MM.1S (cell line): ENCODE measurements around the gene SIL1.
A peak's percentile ranks its signal among the peaks of the same experiment; 100 is the strongest.

Experiments
- DNase-seq: peaks from one replicate; pipeline ENCODE4 v3.0.0-alpha.2; 2015
- H2AFZ ChIP-seq: fragments of 300-600 bp; sonication (generic); 2 replicates; pipeline ENCODE4 v1.6.0; 2016; ENCODE audit warnings: antibody characterized with exemption, low read length
- H3F3A ChIP-seq: fragments of 300-600 bp; sonication (generic); 2 replicates; pipeline ENCODE4 v1.6.1; 2016; ENCODE audit warnings: mild to moderate bottlenecking, antibody characterized with exemption, low read length, moderate library complexity, mixed read lengths; ENCODE audit not compliant: insufficient read depth
- H3K27ac ChIP-seq: fragments of 300-600 bp; sonication (generic); 2 replicates; pipeline ENCODE4 v1.5.1; 2016; ENCODE audit warnings: mild to moderate bottlenecking, low read length
- H3K27me3 ChIP-seq: fragments of 300-600 bp; sonication (generic); replicated peaks from 2 replicates; pipeline ENCODE4 v1.6.0; 2016; ENCODE audit warnings: low read length; ENCODE audit not compliant: insufficient read depth
- H3K36me3 ChIP-seq: fragments of 300-600 bp; sonication (generic); replicated peaks from 2 replicates; pipeline ENCODE4 v1.6.1; 2016; ENCODE audit warnings: mild to moderate bottlenecking, low read length, mixed read lengths; ENCODE audit not compliant: insufficient read depth
- H3K4me1 ChIP-seq: fragments of 300-600 bp; sonication (generic); 2 replicates; pipeline ENCODE4 v1.6.1; 2016; ENCODE audit warnings: low read length, mixed read lengths
- H3K4me2 ChIP-seq: fragments of 300-600 bp; sonication (generic); 2 replicates; pipeline ENCODE4 v1.6.0; 2016; ENCODE audit warnings: low read depth, low read length
- H3K4me3 ChIP-seq: fragments of 300-600 bp; sonication (generic); 2 replicates; pipeline ENCODE4 v1.5.1; 2016; ENCODE audit warnings: low read length, mixed read lengths
- H3K79me2 ChIP-seq: fragments of 300-600 bp; sonication (generic); 2 replicates; pipeline ENCODE4 v1.6.1; 2016; ENCODE audit warnings: mixed run types, low read length, mixed read lengths
- H3K9ac ChIP-seq: fragments of 300-600 bp; sonication (generic); 2 replicates; pipeline ENCODE4 v1.6.1; 2016; ENCODE audit warnings: low read length, mixed read lengths
- H3K9me2 ChIP-seq: fragments of 300-600 bp; sonication (generic); replicated peaks from 2 replicates; pipeline ENCODE4 v1.6.1; 2016; ENCODE audit warnings: mild to moderate bottlenecking, low read length, mixed read lengths; ENCODE audit not compliant: insufficient read depth
- H3K9me3 ChIP-seq: fragments of 300-600 bp; sonication (generic); replicated peaks from 2 replicates; pipeline ENCODE4 v1.6.1; 2016; ENCODE audit warnings: mild to moderate bottlenecking, low read length, mixed read lengths; ENCODE audit not compliant: insufficient read depth
- H4K20me1 ChIP-seq: fragments of 300-600 bp; sonication (generic); 2 replicates; pipeline ENCODE4 v1.6.1; 2016; ENCODE audit warnings: mild to moderate bottlenecking, low read length, moderate library complexity, mixed read lengths; ENCODE audit not compliant: insufficient read depth
- EZH2 ChIP-seq: fragments of 300-600 bp; sonication (generic); optimal IDR thresholded peaks from 2 replicates; pipeline ENCODE3; 2017; ENCODE audit warnings: low read depth, mild to moderate bottlenecking, antibody characterized with exemption, low read length, mixed read lengths
- EZH2phosphoT487 ChIP-seq: fragments of 300-600 bp; sonication (generic); IDR thresholded peaks from 2 replicates; pipeline ENCODE4 v1.6.1; 2018; ENCODE audit warnings: antibody characterized with exemption, low read length
- TF ChIP-seq, protein P1 (sequence below): fragments of 300-600 bp; sonication (generic); IDR thresholded peaks from 2 replicates; pipeline ENCODE4 v1.5.1; 2016; ENCODE audit warnings: antibody characterized with exemption, low read length, mixed read lengths

Gene SIL1

GRCh38 chr5:139232147-139232724 is 34.1 kb upstream of the SIL1 start:
- DNase-seq: peak; percentile 8
- no peaks in the 10 kb centered on the region for H3K9me2 ChIP-seq
- no peaks in the 10 kb centered on the region for H3K4me1 ChIP-seq
- H3F3A ChIP-seq: no peaks in the 10 kb centered on the region
- no peak overlapping the region for H3K4me2 ChIP-seq
- no peaks in the 10 kb centered on the region for H3K9me3 ChIP-seq
- no peaks in the 10 kb centered on the region for H3K27me3 ChIP-seq
- H3K36me3 ChIP-seq: no peaks in the 10 kb centered on the region
- H2AFZ ChIP-seq: no peak overlapping the region
- H3K79me2 ChIP-seq: no peaks in the 10 kb centered on the region
- no peak overlapping the region for H3K4me3 ChIP-seq
- no peaks in the 10 kb centered on the region for H4K20me1 ChIP-seq
- no peak overlapping the region for H3K9ac ChIP-seq
- no peak overlapping the region for H3K27ac ChIP-seq
- TF ChIP-seq EZH2 (no peak), EZH2phosphoT487 (no peak)
- TF ChIP-seq, protein P1, sequence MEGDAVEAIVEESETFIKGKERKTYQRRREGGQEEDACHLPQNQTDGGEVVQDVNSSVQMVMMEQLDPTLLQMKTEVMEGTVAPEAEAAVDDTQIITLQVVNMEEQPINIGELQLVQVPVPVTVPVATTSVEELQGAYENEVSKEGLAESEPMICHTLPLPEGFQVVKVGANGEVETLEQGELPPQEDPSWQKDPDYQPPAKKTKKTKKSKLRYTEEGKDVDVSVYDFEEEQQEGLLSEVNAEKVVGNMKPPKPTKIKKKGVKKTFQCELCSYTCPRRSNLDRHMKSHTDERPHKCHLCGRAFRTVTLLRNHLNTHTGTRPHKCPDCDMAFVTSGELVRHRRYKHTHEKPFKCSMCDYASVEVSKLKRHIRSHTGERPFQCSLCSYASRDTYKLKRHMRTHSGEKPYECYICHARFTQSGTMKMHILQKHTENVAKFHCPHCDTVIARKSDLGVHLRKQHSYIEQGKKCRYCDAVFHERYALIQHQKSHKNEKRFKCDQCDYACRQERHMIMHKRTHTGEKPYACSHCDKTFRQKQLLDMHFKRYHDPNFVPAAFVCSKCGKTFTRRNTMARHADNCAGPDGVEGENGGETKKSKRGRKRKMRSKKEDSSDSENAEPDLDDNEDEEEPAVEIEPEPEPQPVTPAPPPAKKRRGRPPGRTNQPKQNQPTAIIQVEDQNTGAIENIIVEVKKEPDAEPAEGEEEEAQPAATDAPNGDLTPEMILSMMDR: no peak

DNA sequence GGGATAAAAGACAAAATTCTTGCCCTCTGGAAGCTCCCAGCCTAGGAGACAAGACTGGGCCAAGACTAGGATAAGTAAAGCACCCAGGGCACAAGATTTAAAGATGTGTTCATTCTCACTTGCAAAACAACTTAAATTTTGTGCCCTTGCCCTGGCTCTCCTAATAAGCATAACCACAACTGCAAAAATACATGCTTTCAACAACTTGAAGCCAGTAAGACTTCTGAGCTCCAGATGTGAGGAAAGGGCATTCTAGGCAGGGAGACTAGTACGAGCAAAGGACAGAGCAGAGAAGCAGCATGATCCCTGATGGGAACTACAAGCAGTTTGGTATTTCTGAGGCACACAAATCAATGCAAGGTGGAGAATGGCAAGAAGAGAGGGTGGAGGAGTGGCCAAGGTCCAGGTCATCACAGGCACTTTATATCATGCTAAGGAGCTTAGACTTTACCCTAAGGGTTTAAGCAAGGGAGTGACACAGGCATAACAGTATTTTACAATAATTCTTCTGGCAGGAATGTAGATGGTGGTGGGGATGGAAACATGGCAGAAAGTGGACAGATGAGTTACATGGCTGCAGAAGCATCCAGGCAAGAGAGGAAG is 30.1 kb upstream of the SIL1 start:
- DNase-seq: no peak
- no peak overlapping the region for H3K9ac ChIP-seq
- no peaks in the 10 kb centered on the region for H3K9me2 ChIP-seq
- H3K36me3 ChIP-seq: no peaks in the 10 kb centered on the region
- no peaks in the 10 kb centered on the region for H4K20me1 ChIP-seq
- no peak for TF ChIP-seq EZH2
- no peak for TF ChIP-seq EZH2phosphoT487
- TF ChIP-seq, protein P1: no peak
- no peak overlapping the region for H3K27ac ChIP-seq
- no peaks in the 10 kb centered on the region for H3K9me3 ChIP-seq
- no peaks in the 10 kb centered on the region for H3K27me3 ChIP-seq
- H3K4me1 ChIP-seq: no peaks in the 10 kb centered on the region
- no peaks in the 10 kb centered on the region for H3K79me2 ChIP-seq
- no peak overlapping the region for H3K4me2 ChIP-seq
- H3K4me3 ChIP-seq: no peak overlapping the region
- H3F3A ChIP-seq: no peaks in the 10 kb centered on the region
- H2AFZ ChIP-seq: no peak overlapping the region

DNA sequence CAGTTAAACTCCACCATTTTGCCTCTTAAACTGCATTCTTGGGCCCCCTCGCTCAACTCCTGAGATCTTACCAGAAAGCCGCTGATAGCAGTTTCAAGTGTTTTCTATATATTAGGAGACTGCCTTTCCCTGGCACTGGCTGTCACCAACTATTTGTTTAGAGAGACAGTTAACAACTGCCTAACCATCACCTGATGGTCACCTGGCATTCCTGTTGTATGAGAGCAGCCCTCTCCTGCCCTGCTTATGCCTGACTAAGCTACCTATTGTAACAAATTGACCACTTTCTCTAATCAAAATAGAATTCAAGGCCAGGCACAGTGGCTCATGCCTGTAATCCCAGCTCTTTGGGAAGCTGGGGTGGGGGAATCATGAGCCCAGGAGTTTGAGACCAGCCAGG is 28.0 kb upstream of the SIL1 start:
- no peak overlapping the region for H3K27ac ChIP-seq

More for the DNA sequence above, 28.0 kb upstream of the SIL1 start:
- Histone ChIP-seq H3K4me2 (no peak overlapping the region), H3K36me3 (no peaks in the 10 kb centered on the region), H3K4me3 (no peak overlapping the region), H4K20me1 (no peaks in the 10 kb centered on the region), H3K9me2 (no peaks in the 10 kb centered on the region), H3K79me2 (no peaks in the 10 kb centered on the region), H3K4me1 (no peaks in the 10 kb centered on the region), H3K9me3 (no peaks in the 10 kb centered on the region), H3K9ac (no peak overlapping the region), H3K27me3 (no peaks in the 10 kb centered on the region), H3F3A (no peaks in the 10 kb centered on the region), H2AFZ (no peak overlapping the region)
- TF ChIP-seq EZH2phosphoT487 (no peak), EZH2 (no peak)
- TF ChIP-seq, protein P1: no peak
- no peak for DNase-seq
